Kidney (tissue), 14 donors: Measurements from ENCODE around the gene KBTBD3. TPM values are rescaled to one million over a fixed set of nuclear protein-coding genes. Genes with fewer than 3 reads are reported as not detected.

ENCODE experiments used
- DNase-seq, 5 donors: peaks; one replicate each; pipeline ENCODE4 v3.0.0-alpha.2; 2013 to 2020
- FAIRE-seq: peaks from 2 replicates; lab custom pipeline; 2012; peaks lifted over from hg19 to GRCh38; lab: Jason Lieb, UNC
- H3K27ac ChIP-seq, 2 donors: one replicate each; pipeline ENCODE4 v1.7.0; 2013; ENCODE audit warnings: low read depth in 2 of 2, low read length in 2 of 2, inconsistent platforms in 1 of 2
- H3K27me3 ChIP-seq: one replicate; pipeline ENCODE4 v1.7.1; 2013; ENCODE audit warnings: low read length, inconsistent platforms; ENCODE audit not compliant: control insufficient read depth, insufficient read depth
- H3K36me3 ChIP-seq, 3 donors: one replicate each; pipeline versions ENCODE4 v1.7.0 to v1.7.1; 2013; ENCODE audit warnings: low read length in 3 of 3, control low read depth in 1 of 3, inconsistent platforms in 1 of 3; ENCODE audit not compliant: insufficient read depth in 3 of 3, control insufficient read depth in 2 of 3
- H3K4me1 ChIP-seq, 3 donors: one replicate each; pipeline versions ENCODE4 v1.7.0 to v1.7.1; 2013; ENCODE audit warnings: low read length in 3 of 3, inconsistent platforms in 1 of 3, low read depth in 1 of 3; ENCODE audit not compliant: control insufficient read depth in 2 of 3, insufficient read depth in 2 of 3
- H3K4me3 ChIP-seq, 3 donors: one replicate each; pipeline versions ENCODE4 v1.7.0 to v1.8.1; 2013; ENCODE audit warnings: low read length in 3 of 3, control low read depth in 1 of 3, inconsistent platforms in 1 of 3
- H3K9ac ChIP-seq, 3 donors: one replicate each; pipeline versions ENCODE4 v1.7.0 to v1.7.1; 2013; ENCODE audit warnings: low read length in 3 of 3, control low read depth in 1 of 3, inconsistent platforms in 1 of 3
- H3K9me3 ChIP-seq, 3 donors: one replicate each; pipeline versions ENCODE4 v1.7.0 to v1.7.1; 2013; ENCODE audit warnings: low read length in 3 of 3, control low read depth in 1 of 3, inconsistent platforms in 1 of 3; ENCODE audit not compliant: control insufficient read depth in 2 of 3, insufficient read depth in 1 of 3
- intact Hi-C: fragments of 100-400 bp; cut with DNase I; formaldehyde crosslinking; loops from one replicate; pipeline ENCODE4 v1.11.1; 2022
- polyA plus RNA-seq: library from polyadenylated mRNA; stranded (reverse); fragments of 350-450 nt; fragmentation: Illumina TruSeq; extraction: RNeasy Lipid Tissue Mini Kit (QIAGEN cat#74804); gene quantifications from one replicate; pipeline ENCODE4 v1.2.3, GENCODE V29; 2014; ENCODE audit warnings: low read depth, low replicate concordance; ENCODE audit not compliant: insufficient read depth
- total RNA-seq: library from RNA; stranded (reverse); fragmentation: NEBNext Ultra II Directional; extraction: Animal tissue kit (Norgen Biotek cat#: 25700); gene quantifications from one replicate; pipeline ENCODE4 v1.2.1, GENCODE V29; 2021
- TF ChIP-seq, protein P1 (sequence below): IDR thresholded peaks from 3 replicates; pipeline ENCODE4 v1.5.1; 2012; ENCODE audit warnings: mild to moderate bottlenecking, moderate library complexity, borderline replicate concordance; ENCODE audit not compliant: insufficient read depth; ENCODE audit errors: extremely low read depth
- donor health status: control.
- donor health status: control.
- donor health status: control.
- donor health status: control.
- donor health status: control.
- donor health status: DM: yes; HTN: yes; CAD: no.
- donor health status: Normal renal cell carcinoma (clear cell type).

The KBTBD3 gene
- total and polyA plus RNA-seq, 2 donors from 2014 or later: 8.1 to 10.2 TPM

DNA sequence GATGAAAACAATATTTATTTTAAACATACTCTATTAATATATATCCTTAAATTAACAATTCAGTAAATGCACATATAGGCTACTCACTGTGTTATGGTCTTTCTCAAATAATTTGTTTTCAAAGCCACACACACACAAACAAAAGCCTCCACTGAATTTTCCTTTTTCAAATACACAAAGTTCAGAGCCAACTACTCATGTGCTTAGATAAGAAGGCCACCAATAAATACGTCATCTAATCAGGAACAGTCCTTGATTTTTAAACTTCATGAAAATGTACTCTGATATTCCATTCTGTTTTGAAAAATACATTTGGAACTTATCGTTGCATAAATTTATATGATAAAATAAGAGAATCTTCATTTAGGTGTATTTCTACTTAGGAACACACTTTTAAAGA lies 26.0 kb downstream of the KBTBD3 start:
- H3K27me3 ChIP-seq: no peaks in the 10 kb centered on the region
- H3K4me3 ChIP-seq: no peak overlapping the region
- H3K36me3 ChIP-seq: no peaks in the 10 kb centered on the region
- TF ChIP-seq, protein P1, sequence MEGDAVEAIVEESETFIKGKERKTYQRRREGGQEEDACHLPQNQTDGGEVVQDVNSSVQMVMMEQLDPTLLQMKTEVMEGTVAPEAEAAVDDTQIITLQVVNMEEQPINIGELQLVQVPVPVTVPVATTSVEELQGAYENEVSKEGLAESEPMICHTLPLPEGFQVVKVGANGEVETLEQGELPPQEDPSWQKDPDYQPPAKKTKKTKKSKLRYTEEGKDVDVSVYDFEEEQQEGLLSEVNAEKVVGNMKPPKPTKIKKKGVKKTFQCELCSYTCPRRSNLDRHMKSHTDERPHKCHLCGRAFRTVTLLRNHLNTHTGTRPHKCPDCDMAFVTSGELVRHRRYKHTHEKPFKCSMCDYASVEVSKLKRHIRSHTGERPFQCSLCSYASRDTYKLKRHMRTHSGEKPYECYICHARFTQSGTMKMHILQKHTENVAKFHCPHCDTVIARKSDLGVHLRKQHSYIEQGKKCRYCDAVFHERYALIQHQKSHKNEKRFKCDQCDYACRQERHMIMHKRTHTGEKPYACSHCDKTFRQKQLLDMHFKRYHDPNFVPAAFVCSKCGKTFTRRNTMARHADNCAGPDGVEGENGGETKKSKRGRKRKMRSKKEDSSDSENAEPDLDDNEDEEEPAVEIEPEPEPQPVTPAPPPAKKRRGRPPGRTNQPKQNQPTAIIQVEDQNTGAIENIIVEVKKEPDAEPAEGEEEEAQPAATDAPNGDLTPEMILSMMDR: no peak
- FAIRE-seq (no peak), DNase-seq (no peak)
- H3K9me3 ChIP-seq: no peaks in the 10 kb centered on the region
- no peak overlapping the region for H3K27ac ChIP-seq
- no peak overlapping the region for H3K9ac ChIP-seq
- intact Hi-C loops: no loop called here
- H3K4me1 ChIP-seq: no peaks in the 10 kb centered on the region

DNA sequence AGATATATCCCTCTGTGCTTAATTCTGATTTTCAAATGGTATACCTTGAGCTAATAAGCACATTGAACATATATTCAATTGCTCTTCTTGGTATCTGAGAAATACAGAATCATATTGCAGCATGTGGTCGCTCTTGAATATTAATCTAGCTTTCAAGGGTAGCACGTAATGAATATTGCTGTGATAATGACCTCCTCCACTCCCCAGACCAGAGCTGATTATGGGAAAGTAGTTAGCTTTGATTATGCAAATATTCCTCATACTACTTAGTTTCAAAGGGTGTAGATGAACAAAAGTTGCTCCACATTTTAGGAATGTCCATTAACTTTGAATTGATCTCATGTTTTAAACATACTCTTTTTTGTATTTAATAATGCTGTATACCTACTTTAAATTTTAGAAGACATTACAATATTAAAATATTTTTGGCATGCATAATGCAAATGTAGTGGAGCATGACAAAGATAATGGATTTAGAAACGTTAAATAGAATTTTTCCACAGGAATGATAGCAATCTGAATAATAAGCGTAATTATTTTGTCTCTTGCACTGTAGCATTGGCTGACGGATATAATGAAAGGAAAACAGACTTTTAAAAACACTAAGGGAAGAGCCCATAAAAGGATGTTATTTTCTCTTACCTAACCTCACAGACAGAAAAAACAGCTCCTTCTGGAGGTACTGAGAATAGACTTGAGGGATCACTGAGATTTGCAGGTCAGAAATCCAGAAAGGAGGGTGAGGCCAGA lies 27.2 kb downstream of the KBTBD3 start:
- H3K27ac ChIP-seq: no peak overlapping the region

DNA sequence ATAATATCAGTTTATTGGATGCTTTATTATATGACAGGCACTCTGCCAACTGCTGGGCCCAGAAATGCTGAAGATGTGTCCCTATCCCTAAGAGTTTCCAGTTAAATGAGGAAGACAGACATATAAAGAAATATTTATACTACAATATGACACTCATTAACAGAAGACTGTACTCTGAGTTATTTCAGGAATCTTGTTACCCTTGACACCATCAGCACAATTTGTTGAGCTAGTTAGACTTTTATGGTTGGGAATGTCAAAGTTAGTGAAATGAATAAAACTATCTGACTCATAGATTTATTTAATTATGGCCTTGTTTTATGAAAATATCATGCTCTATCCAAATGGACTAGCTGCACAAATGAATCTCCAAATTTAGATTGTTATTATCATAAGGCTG lies 29.5 kb downstream of the KBTBD3 start:
- intact Hi-C loops: no loop called here

More for the DNA sequence above, 27.2 kb downstream of the KBTBD3 start:
- H3K9ac ChIP-seq: no peak overlapping the region
- FAIRE-seq (no peak), DNase-seq (no peak)
- H3K36me3 ChIP-seq: no peaks in the 10 kb centered on the region
- no peaks in the 10 kb centered on the region for H3K4me1 ChIP-seq
- TF ChIP-seq, protein P1: no peak
- intact Hi-C loops: no loop called here
- H3K27me3 ChIP-seq: no peaks in the 10 kb centered on the region
- no peak overlapping the region for H3K4me3 ChIP-seq
- no peaks in the 10 kb centered on the region for H3K9me3 ChIP-seq

More for the DNA sequence above, 29.5 kb downstream of the KBTBD3 start:
- TF ChIP-seq, protein P1: no peak
- DNase-seq (peak in 1 of 5 donors; percentile 22), FAIRE-seq (peak; percentile 70)
- Histone ChIP-seq H3K4me1 (no peaks in the 10 kb centered on the region), H3K27ac (no peak overlapping the region), H3K9ac (no peak overlapping the region), H3K4me3 (no peak overlapping the region), H3K27me3 (no peaks in the 10 kb centered on the region), H3K36me3 (no peaks in the 10 kb centered on the region), H3K9me3 (no peaks in the 10 kb centered on the region)
